Parathyroid adenoma (tissue), 2 donors: Measurements from ENCODE around the gene SHQ1.

ENCODE experiments used
- H2AFZ ChIP-seq: fragments of 300-600 bp; sonication (generic); one replicate; pipeline ENCODE4 v1.7.0; 2017; ENCODE audit warnings: antibody characterized with exemption, mild to moderate bottlenecking
- H3K27ac ChIP-seq: fragments of 300-600 bp; sonication (generic); one replicate; pipeline ENCODE4 v1.7.0; 2017
- H3K27me3 ChIP-seq: fragments of 300-600 bp; sonication (generic); one replicate; pipeline ENCODE4 v1.7.0; 2017; ENCODE audit warnings: low read length; ENCODE audit not compliant: control insufficient read depth, insufficient read depth
- H3K36me3 ChIP-seq: fragments of 300-600 bp; sonication (generic); one replicate; pipeline ENCODE4 v1.7.0; 2017; ENCODE audit warnings: low read length; ENCODE audit not compliant: control insufficient read depth, insufficient read depth
- H3K4me1 ChIP-seq: fragments of 300-600 bp; sonication (generic); one replicate; pipeline ENCODE4 v1.7.0; 2017; ENCODE audit warnings: control low read depth
- H3K4me2 ChIP-seq: fragments of 300-600 bp; sonication (generic); one replicate; pipeline ENCODE4 v1.7.0; 2017; ENCODE audit warnings: low read length
- H3K4me3 ChIP-seq: fragments of 300-600 bp; sonication (generic); one replicate; pipeline ENCODE4 v1.7.0; 2017; ENCODE audit warnings: low read depth, low read length
- H3K79me2 ChIP-seq: fragments of 300-600 bp; sonication (generic); one replicate; pipeline ENCODE4 v1.7.0; 2017; ENCODE audit warnings: control low read depth
- H3K9ac ChIP-seq: fragments of 300-600 bp; sonication (generic); one replicate; pipeline ENCODE4 v1.7.0; 2017; ENCODE audit warnings: mild to moderate bottlenecking
- H3K9me3 ChIP-seq: fragments of 300-600 bp; sonication (generic); one replicate; pipeline ENCODE4 v1.7.0; 2017; ENCODE audit warnings: low read length; ENCODE audit not compliant: control insufficient read depth
- TF ChIP-seq, protein P1 (sequence below): fragments of 300-600 bp; sonication (generic); IDR thresholded peaks from one replicate; pipeline ENCODE4 v1.7.0; 2017; ENCODE audit warnings: antibody characterized with exemption, mild to moderate bottlenecking
- donor health status: primary hyperparathyroidism.

Gene SHQ1

DNA sequence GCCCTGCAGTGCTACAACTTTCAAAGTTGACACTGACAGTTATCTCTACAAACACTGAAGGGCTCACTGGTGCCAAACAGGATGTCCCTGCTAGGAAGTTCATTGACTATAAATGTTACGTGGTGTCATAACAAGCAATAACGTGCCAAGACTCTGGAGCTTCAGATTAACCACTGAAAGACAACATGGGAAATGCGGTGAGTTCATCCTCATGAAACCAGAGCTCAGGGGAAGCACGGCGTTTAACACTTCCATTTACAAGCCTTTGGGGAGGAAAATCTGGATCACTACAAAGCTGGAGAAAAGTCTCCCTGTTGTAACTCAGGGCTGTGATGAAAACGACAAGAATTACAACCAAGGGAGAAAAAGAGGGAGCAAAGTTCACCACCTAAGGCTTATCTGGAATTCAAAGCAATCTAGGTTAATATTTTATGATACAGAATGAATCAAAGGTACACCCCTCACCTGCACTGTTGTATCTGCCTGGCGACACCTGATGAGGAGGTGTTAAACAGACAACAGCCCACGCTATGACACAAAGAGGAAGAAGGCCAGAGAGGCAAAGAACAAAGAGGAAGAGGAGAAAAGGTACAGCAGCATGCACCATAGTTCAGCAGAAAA lies 27.0 kb downstream of the SHQ1 start:
- no peak overlapping the region for H3K27ac ChIP-seq

DNA sequence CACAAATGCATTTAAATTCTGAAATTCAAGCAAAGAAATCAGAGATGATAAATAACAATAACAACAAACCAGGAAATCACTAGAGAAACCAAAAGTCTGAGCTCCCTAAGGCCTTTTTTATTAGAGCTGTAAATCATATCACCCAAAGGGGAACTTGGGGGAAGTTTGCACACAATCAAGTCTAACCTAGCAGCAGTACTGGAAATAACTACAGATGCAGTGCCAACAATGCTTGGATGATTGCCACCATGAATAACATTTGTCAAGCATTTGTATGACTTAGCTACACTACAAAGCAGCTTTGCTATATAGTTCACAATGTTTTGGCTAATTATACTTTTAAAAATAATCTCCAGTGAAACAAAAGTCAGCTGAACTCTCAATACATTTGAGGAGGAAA lies 27.8 kb downstream of the SHQ1 start:
- H2AFZ ChIP-seq: no peak overlapping the region
- H3K9ac ChIP-seq: no peak overlapping the region
- no peak overlapping the region for H3K27ac ChIP-seq
- TF ChIP-seq, protein P1, sequence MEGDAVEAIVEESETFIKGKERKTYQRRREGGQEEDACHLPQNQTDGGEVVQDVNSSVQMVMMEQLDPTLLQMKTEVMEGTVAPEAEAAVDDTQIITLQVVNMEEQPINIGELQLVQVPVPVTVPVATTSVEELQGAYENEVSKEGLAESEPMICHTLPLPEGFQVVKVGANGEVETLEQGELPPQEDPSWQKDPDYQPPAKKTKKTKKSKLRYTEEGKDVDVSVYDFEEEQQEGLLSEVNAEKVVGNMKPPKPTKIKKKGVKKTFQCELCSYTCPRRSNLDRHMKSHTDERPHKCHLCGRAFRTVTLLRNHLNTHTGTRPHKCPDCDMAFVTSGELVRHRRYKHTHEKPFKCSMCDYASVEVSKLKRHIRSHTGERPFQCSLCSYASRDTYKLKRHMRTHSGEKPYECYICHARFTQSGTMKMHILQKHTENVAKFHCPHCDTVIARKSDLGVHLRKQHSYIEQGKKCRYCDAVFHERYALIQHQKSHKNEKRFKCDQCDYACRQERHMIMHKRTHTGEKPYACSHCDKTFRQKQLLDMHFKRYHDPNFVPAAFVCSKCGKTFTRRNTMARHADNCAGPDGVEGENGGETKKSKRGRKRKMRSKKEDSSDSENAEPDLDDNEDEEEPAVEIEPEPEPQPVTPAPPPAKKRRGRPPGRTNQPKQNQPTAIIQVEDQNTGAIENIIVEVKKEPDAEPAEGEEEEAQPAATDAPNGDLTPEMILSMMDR: no peak
- H3K79me2 ChIP-seq: no peaks in the 10 kb centered on the region
- H3K4me1 ChIP-seq: peaks cover 5% of the 10 kb centered on the region
- no peak overlapping the region for H3K4me3 ChIP-seq
- H3K4me2 ChIP-seq: no peak overlapping the region
- H3K27me3 ChIP-seq: no peaks in the 10 kb centered on the region
- H3K9me3 ChIP-seq: no peaks in the 10 kb centered on the region
- H3K36me3 ChIP-seq: no peaks in the 10 kb centered on the region

More for the DNA sequence above, 27.0 kb downstream of the SHQ1 start:
- TF ChIP-seq, protein P1: no peak
- no peak overlapping the region for H3K9ac ChIP-seq
- no peak overlapping the region for H3K4me3 ChIP-seq
- H3K36me3 ChIP-seq: no peaks in the 10 kb centered on the region
- H3K4me2 ChIP-seq: no peak overlapping the region
- no peaks in the 10 kb centered on the region for H3K27me3 ChIP-seq
- H2AFZ ChIP-seq: no peak overlapping the region
- H3K79me2 ChIP-seq: no peaks in the 10 kb centered on the region
- H3K4me1 ChIP-seq: peaks cover 5% of the 10 kb centered on the region
- no peaks in the 10 kb centered on the region for H3K9me3 ChIP-seq

- no peaks in the 10 kb centered on the region for H3K27me3 ChIP-seq
- H3K4me1 ChIP-seq: peaks cover 5% of the 10 kb centered on the region
- TF ChIP-seq, protein P1: no peak
These were observed 29.3 kb downstream of the SHQ1 start for GRCh38 chr3:72818905-72819304.

DNA sequence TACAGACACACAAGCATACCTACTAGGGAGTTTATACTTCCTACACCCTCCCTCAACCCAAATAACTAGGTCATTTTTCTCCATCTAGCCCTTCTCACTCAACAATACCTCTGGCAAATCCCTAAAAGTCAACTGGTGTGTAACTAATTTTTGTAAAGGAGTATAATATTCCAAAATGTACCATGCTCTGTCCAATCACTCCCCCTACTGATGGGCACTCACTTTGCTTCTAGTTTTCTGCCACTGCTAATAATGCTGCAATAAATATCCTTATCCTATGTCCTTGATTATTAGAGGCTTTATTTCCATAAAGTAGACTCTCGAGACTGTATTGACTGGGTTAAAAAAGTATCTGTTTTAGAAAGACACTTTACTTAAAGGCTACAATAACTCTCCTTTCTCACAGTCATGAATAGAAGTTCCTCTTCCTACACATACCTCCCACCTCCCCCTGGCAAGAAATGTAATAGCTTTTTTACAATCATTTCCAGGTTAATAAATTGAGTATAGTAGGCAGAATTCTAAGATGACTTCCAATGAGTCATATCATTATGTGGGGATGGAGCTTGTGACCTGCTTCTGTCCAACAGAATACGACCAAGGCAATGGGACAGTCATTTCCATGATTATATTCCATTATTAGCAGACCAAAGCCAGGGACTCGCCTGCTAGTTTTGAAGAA lies 30.0 kb downstream of the SHQ1 start:
- H2AFZ ChIP-seq: no peak overlapping the region
- no peak overlapping the region for H3K4me3 ChIP-seq
- H3K27me3 ChIP-seq: no peaks in the 10 kb centered on the region
- no peak overlapping the region for H3K4me2 ChIP-seq
- no peak overlapping the region for H3K9ac ChIP-seq
- H3K9me3 ChIP-seq: no peaks in the 10 kb centered on the region
- H3K79me2 ChIP-seq: no peaks in the 10 kb centered on the region
- peaks cover 5% of the 10 kb centered on the region for H3K4me1 ChIP-seq
- H3K27ac ChIP-seq: no peak overlapping the region
- TF ChIP-seq, protein P1: no peak
- H3K36me3 ChIP-seq: no peaks in the 10 kb centered on the region

More at GRCh38 chr3:72818905-72819304, 29.3 kb downstream of the SHQ1 start:
- H3K79me2 ChIP-seq: no peaks in the 10 kb centered on the region
- no peak overlapping the region for H3K9ac ChIP-seq
- no peaks in the 10 kb centered on the region for H3K36me3 ChIP-seq
- H2AFZ ChIP-seq: no peak overlapping the region
- no peak overlapping the region for H3K4me3 ChIP-seq
- no peak overlapping the region for H3K4me2 ChIP-seq
- H3K27ac ChIP-seq: no peak overlapping the region
- H3K9me3 ChIP-seq: no peaks in the 10 kb centered on the region
